Natural killer cell treated with Interleukin-12 subunit alpha and Interleukin-12 subunit beta and Interleukin-15 and Interleukin-18, amount 100 ng/mL, for 72 hours (primary cell): ENCODE measurements around the gene SMURF1. TPM values are rescaled to one million over a fixed set of nuclear protein-coding genes. Genes with fewer than 3 reads are reported as not detected.
A peak's percentile ranks its signal among the peaks of the same experiment; 100 is the strongest.

Experiments
- ATAC-seq, 2 donors: fragments of 150-1000 bp; cut with Tn5 transposase in 1 of 2; sonication (Bioruptor Pico), chemical (Tn5 transposase) in 1 of 2; 2 replicates each; pipeline ENCODE4 v1.10.0; 2021
- DNase-seq: peaks from one replicate; pipeline ENCODE4 v3.0.0; 2022; ENCODE audit warnings: low spot score
- H3K27ac Mint-ChIP-seq, 2 donors: 1 replicate in 1 of 2; 2 replicates in 1 of 2; pipeline ENCODE4 v1.8.0; 2022; ENCODE audit warnings: mixed read lengths in 2 of 2, mild to moderate bottlenecking in 1 of 2, moderate library complexity in 1 of 2
- H3K27me3 Mint-ChIP-seq, 2 donors: 1 replicate in 1 of 2; 2 replicates in 1 of 2; pipeline ENCODE4 v1.8.0; 2022; ENCODE audit warnings: mixed read lengths in 2 of 2
- H3K36me3 Mint-ChIP-seq: one replicate; pipeline ENCODE4 v1.8.0; 2022; ENCODE audit warnings: mixed read lengths
- H3K4me1 Mint-ChIP-seq, 2 donors: 1 replicate in 1 of 2; 2 replicates in 1 of 2; pipeline ENCODE4 v1.8.0; 2022; ENCODE audit warnings: low read depth in 2 of 2, mixed read lengths in 2 of 2, mild to moderate bottlenecking in 1 of 2
- H3K4me3 Mint-ChIP-seq: one replicate; pipeline ENCODE4 v1.8.0; 2022; ENCODE audit warnings: mixed read lengths
- H3K9me3 Mint-ChIP-seq: 2 replicates; pipeline ENCODE4 v1.8.0; 2022; ENCODE audit warnings: mixed read lengths
- total RNA-seq, 2 donors: library from RNA; stranded (reverse); gene quantifications; one replicate each; pipeline ENCODE4 v1.2.3, GENCODE V29; 2022

The SMURF1 gene
- total RNA-seq, 2 donors from 2014 or later, result 19.9 to 27.1 TPM

DNA sequence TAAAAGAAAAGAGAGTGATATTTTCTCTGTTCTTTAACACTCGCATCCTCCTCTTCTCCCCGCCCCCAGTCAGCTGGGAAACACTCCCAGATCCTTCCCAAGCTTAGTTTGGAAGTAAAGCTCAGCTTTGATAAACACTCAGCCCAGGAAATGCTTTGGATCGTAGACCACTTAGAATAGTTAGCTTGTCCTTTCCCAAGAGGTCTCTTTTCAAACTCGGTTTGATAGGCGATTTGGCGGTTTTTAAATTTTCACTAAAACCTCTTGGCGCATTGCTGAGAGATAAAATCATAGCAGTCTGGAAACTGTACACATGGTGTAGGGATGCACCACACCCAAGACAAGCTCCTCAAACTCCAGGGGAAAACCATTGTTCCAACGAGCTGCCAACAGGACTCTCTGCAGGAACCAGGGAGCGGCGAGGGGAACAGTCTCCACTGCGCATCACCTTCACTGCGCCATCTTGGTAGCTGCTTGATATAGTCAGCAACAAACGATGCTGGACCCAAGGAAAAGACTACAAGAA is 22.3 kb downstream of the SMURF1 start:
- Mint-ChIP-seq H3K27ac (no peak overlapping the region), H3K36me3 (peaks cover 11% of the 10 kb centered on the region), H3K4me1 (peaks cover 37 to 45% of the 10 kb centered on the region in 2 donors), H3K9me3 (no peaks in the 10 kb centered on the region), H3K27me3 (no peaks in the 10 kb centered on the region), H3K4me3 (no peak overlapping the region)
- ATAC-seq (no peak), DNase-seq (no peak)

DNA sequence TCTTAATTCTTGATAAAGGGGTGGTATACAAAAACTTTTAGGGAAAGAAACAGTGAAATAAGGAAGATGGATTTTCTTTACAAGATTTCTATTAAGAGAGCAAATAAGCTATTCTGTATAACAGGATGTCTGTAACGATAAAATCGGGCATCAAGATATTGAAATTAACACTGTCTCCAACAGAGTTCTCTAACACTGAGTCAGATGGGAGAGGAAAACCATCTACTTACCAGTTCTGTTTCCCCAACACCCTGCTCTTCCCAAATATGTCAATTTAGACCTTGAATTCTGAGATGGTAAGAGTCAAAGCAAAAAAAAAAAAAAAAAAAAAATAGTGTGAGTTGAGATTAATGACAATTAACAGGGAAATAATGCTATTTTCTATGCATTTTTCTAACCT is 23.0 kb downstream of the SMURF1 start:
- DNase-seq (no peak), ATAC-seq (no peak)
- H3K36me3 Mint-ChIP-seq, result peaks cover 11% of the 10 kb centered on the region
- no peak overlapping the region for H3K27ac Mint-ChIP-seq
- H3K27me3 Mint-ChIP-seq, result no peaks in the 10 kb centered on the region
- peaks cover 42 to 51% of the 10 kb centered on the region in 2 donors for H3K4me1 Mint-ChIP-seq
- H3K4me3 Mint-ChIP-seq, result no peak overlapping the region
- no peaks in the 10 kb centered on the region for H3K9me3 Mint-ChIP-seq

DNA sequence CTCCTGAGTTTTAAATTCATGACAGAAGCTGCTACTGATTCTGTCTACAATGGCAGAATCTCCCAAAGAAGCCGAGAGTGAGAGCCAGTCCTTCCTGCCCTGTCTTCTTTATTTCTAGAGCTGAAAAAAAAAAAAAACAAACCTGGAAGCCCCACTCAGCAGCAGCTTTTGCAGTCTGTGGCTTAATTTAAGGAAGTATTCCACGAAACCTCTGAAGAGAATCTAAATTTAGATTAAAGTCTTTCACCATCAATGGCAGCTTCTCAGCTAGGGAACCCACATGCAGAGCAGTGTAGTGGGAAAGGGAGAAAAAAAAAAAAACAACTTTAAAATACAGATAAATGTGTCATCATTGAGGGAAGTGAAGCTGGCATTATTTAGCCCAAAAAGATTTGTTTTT is 23.4 kb downstream of the SMURF1 start:
- Mint-ChIP-seq H3K27ac (no peak overlapping the region), H3K4me1 (peaks cover 40 to 51% of the 10 kb centered on the region in 2 donors), H3K9me3 (no peaks in the 10 kb centered on the region), H3K36me3 (peaks cover 11% of the 10 kb centered on the region), H3K4me3 (no peak overlapping the region), H3K27me3 (no peaks in the 10 kb centered on the region)
- ATAC-seq (no peak), DNase-seq (no peak)

DNA sequence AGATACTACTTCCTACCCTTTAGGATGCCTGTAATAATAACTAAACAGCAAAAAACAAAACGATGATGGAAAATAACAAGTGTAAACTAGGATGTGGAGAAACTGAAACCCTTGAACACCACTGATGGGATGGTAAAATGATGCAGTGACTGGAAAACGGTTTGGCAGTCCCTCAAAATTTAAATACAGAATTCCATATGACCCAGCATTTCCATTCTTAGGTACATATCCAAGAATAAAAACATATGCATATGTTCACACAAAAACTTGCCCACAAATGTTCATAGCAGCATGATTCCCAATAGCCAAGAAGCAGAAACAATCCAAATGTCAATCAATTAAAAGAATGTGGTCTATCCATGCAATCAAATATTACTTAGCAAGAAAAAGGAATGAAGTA is 25.8 kb downstream of the SMURF1 start:
- Mint-ChIP-seq H3K27ac (no peak overlapping the region), H3K4me1 (peaks cover 35 to 56% of the 10 kb centered on the region in 2 donors)

DNA sequence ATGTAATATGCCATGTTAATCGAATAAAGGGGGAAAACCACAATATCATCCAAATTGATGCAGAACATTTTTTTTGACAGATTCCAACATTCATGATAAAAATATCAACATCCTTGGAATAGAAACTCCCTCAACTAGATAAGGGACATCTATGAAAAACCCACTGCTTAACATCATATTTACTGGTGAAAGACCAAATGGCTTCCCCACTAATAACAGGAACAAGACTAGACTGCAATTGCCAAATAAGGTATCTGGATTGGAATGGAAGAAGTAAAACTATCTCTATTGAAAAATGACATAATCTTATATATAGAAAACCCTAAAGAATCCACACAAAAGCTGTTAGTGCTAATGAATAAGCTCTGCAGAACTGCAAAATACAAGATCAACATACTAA is 27.8 kb downstream of the SMURF1 start:
- Mint-ChIP-seq H3K4me1 (peaks cover 44 to 69% of the 10 kb centered on the region in 2 donors), H3K36me3 (peaks cover 11% of the 10 kb centered on the region), H3K27ac (no peak overlapping the region), H3K9me3 (no peaks in the 10 kb centered on the region), H3K4me3 (no peak overlapping the region), H3K27me3 (no peaks in the 10 kb centered on the region)
- ATAC-seq (no peak), DNase-seq (no peak)

More for the DNA sequence above, 25.8 kb downstream of the SMURF1 start:
- Mint-ChIP-seq H3K9me3 (no peaks in the 10 kb centered on the region), H3K27me3 (no peaks in the 10 kb centered on the region), H3K36me3 (peaks cover 11% of the 10 kb centered on the region), H3K4me3 (no peak overlapping the region)
- ATAC-seq (no peak), DNase-seq (no peak)

DNA sequence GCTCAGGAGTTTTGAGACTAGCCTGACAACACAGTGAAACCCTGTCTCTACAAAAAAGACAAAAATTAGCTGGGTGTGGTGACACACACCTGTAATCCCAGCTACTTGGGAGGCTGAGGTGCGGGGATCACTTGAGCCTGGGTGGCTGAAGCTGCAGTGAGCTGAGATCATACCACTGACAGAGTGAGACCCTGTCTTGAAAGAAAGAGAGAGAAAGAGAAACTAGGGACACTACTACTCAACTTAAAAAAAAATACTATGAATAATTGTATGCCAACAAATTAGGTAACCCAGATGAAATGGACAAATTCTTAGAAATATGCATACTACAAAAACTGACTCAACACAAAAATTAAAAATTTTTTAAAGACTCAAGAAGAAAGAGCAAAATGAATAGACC is 28.5 kb downstream of the SMURF1 start:
- H3K36me3 Mint-ChIP-seq, result peaks cover 8% of the 10 kb centered on the region
- DNase-seq, result no peak
- ATAC-seq, result peak in 1 of 2 donors; percentile 60
- H3K27ac Mint-ChIP-seq, result peak overlapping the region; percentile 3 to 14
- no peaks in the 10 kb centered on the region for H3K27me3 Mint-ChIP-seq
- peaks cover 48 to 68% of the 10 kb centered on the region in 2 donors for H3K4me1 Mint-ChIP-seq
- H3K9me3 Mint-ChIP-seq, result no peaks in the 10 kb centered on the region
- peak overlapping the region; percentile 2 for H3K4me3 Mint-ChIP-seq

DNA sequence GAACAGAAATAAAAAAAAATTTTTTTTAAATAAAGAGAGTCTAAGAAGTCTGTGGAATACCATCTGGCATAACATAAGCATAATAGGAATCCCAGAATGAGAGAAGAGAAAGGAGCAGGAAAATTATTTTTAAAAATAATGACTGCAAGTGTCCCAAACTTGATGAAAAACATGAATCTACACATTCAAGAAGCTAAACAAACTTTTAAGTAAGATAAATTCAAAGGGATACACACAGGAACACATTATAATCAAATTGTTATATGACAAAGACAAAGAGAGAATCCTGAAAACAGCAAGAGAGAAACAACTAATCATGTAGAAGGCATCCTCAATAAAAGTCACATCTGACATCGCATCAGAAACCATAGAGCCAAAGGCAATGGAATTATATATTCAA is 30.9 kb downstream of the SMURF1 start:
- ATAC-seq (no peak), DNase-seq (no peak)
- Mint-ChIP-seq H3K27me3 (no peaks in the 10 kb centered on the region), H3K9me3 (no peaks in the 10 kb centered on the region), H3K27ac (no peak overlapping the region), H3K36me3 (no peaks in the 10 kb centered on the region), H3K4me3 (no peak overlapping the region), H3K4me1 (peaks cover 50 to 73% of the 10 kb centered on the region in 2 donors)

DNA sequence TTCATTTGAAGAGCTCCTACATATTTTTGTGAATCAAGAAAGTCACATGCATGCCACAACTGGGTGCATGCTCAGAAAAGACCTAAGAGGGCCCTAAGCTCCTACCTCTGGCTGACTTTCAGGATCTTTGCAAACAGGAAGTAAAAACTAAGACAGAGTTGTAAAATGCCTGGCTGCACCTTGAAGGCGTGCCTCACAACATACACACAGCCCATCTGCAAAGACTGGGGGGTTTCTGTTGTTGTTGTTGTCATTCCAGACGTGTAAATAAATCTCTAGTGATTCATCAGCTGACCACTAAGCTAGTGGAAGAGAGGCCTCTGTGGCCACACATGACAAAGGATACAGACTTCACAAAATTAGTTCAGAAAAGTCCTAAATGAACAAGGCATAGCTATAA is 31.8 kb downstream of the SMURF1 start:
- H3K4me1 Mint-ChIP-seq, result peaks cover 55 to 78% of the 10 kb centered on the region in 2 donors
- ATAC-seq (peak in 1 of 2 donors; percentile 24), DNase-seq (no peak)
- H3K9me3 Mint-ChIP-seq, result no peaks in the 10 kb centered on the region
- no peak overlapping the region for H3K4me3 Mint-ChIP-seq
- H3K27ac Mint-ChIP-seq, result no peak overlapping the region
- no peaks in the 10 kb centered on the region for H3K27me3 Mint-ChIP-seq
- no peaks in the 10 kb centered on the region for H3K36me3 Mint-ChIP-seq

DNA sequence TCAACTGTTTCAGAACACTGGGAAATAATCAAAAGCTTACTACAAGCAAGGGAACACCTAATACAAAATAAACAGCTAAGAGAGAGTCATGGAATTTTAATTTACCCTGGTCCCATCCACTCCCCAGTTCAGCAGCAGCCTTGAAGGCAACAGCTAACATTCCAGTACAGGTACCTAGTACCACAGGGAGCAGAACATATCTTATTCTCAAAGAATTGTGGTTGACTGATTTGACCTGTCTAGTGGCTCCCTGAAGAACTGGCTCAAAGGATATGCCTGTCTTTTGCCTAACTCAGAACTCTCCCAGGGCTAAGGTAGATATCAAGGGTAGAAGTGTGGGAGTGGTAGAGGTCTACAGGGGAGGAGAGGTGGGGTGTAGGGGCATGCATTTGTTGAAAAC is 32.3 kb downstream of the SMURF1 start:
- no peak overlapping the region for H3K27ac Mint-ChIP-seq
- no peak overlapping the region for H3K4me3 Mint-ChIP-seq
- DNase-seq, result no peak
- ATAC-seq, result no peak
- no peaks in the 10 kb centered on the region for H3K9me3 Mint-ChIP-seq
- no peaks in the 10 kb centered on the region for H3K36me3 Mint-ChIP-seq
- H3K4me1 Mint-ChIP-seq, result peaks cover 55 to 76% of the 10 kb centered on the region in 2 donors
- no peaks in the 10 kb centered on the region for H3K27me3 Mint-ChIP-seq

DNA sequence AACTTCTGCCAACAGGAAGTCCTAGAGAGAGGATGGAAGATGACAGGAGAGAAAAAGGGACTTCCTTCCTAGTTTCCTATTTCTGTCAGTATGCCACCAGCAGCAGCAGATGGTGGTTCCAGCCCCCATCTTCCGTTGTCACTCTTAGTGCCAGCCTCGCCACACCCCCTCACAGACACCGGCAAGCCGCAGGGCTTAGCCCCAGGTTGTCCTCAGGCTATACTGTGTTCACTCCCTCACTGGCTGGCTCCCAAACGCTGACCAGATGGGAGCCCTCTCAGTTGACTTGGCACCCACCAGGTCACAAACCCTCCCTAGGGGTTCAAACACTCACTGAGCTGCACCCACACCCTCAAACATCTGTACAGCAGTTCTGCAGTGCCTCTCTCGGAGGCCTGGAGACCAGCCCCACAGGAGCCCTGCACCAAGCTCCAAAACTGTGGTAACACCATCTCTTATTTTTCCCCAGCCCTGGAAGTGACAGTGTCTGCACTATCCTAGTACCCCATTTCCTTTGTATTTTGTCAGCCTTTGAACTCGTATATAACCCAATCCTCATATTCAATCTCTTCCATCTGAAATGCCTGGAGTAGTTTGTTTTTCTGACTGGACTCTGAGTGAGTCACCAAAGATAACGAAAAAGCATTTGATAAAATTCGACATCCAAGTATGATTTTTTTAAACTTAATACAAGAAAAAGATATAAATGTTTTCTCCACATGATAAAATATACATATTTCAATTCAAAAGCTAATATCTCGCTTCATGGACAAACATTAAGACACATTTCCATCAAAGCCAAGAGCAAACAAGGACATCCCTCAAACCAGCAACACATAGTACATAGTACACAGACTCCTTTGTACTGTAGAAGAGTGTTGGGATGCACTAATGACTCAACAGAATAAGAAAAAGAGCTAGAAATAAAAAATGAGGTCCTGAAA is 34.5 kb downstream of the SMURF1 start:
- Mint-ChIP-seq H3K9me3 (no peaks in the 10 kb centered on the region), H3K36me3 (no peaks in the 10 kb centered on the region), H3K4me3 (no peak overlapping the region), H3K27me3 (no peaks in the 10 kb centered on the region), H3K27ac (peak overlapping the region in 1 of 2 donors; percentile 17), H3K4me1 (peaks cover 52 to 70% of the 10 kb centered on the region in 2 donors)
- no peak for DNase-seq
- ATAC-seq, result peak in 1 of 2 donors; percentile 56

DNA sequence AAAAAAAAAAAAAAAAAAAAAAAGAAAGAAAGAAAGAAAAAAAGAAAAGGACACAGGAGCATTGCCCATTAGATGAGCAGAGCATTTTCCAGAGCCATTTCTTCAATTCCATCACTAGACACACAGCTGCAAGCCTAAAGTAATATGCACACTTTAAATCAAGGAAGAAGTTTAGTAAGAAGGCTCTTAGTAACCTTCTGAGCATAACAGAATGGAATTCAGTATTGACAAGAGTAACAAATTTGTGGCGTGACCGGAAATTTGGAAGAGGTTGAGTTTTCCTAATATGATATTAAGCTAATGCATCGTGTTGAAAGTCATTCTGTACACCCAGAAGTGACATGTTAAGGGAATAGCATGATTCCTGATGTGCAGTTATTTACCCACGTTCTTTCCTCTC is 35.3 kb downstream of the SMURF1 start:
- Mint-ChIP-seq H3K4me3 (no peak overlapping the region), H3K27ac (no peak overlapping the region), H3K9me3 (no peaks in the 10 kb centered on the region), H3K4me1 (peaks cover 54 to 72% of the 10 kb centered on the region in 2 donors), H3K27me3 (no peaks in the 10 kb centered on the region), H3K36me3 (no peaks in the 10 kb centered on the region)
- no peak for ATAC-seq
- DNase-seq, result no peak

DNA sequence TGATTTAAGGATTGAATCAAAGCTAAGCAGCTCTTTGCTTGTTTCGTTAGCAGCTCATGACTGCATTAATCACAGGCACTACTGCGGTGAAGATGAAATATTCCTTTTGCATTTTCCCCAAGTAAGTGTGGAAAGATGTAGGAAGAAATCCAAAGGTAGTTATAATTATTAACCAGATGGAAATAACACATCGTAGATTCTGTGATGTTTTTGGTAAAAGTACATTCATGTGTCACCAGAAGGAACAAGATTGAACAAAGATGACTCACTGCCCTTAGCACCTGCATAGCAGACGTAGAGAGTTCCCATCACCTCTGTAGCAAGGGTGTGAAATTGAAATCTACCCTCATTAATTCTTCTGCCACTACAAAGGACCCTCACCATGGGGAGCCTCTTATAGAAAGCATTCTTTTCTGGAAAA is 37.1 kb downstream of the SMURF1 start:
- no peaks in the 10 kb centered on the region for H3K9me3 Mint-ChIP-seq
- DNase-seq, result no peak
- no peaks in the 10 kb centered on the region for H3K27me3 Mint-ChIP-seq
- no peak overlapping the region for H3K4me3 Mint-ChIP-seq
- no peak for ATAC-seq
- no peaks in the 10 kb centered on the region for H3K36me3 Mint-ChIP-seq
- H3K4me1 Mint-ChIP-seq, result peaks cover 56 to 69% of the 10 kb centered on the region in 2 donors
- no peak overlapping the region for H3K27ac Mint-ChIP-seq

DNA sequence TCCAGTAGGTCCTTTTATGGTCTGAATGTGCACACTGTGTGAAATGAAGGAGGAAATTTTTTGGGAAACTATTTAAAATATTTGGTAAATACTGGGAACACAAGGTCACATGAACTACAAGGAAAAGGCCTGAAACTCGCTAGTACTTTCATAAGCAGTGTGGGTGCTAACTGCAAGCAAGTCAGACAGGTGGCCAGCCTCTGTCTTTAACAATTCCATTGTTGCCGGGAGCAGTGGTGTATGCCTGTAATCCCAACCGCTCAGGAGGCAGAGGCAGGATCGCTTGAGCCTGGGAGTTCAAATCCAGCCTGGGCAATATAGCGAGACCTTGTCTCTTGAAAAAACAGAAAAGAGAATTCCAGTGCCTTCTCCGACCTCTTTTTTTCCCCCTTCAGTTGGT is 37.5 kb downstream of the SMURF1 start:
- H3K4me1 Mint-ChIP-seq, result peaks cover 52 to 65% of the 10 kb centered on the region in 2 donors
- no peak for DNase-seq
- H3K9me3 Mint-ChIP-seq, result no peaks in the 10 kb centered on the region
- no peaks in the 10 kb centered on the region for H3K27me3 Mint-ChIP-seq
- no peaks in the 10 kb centered on the region for H3K36me3 Mint-ChIP-seq
- no peak overlapping the region for H3K4me3 Mint-ChIP-seq
- no peak for ATAC-seq
- no peak overlapping the region for H3K27ac Mint-ChIP-seq

DNA sequence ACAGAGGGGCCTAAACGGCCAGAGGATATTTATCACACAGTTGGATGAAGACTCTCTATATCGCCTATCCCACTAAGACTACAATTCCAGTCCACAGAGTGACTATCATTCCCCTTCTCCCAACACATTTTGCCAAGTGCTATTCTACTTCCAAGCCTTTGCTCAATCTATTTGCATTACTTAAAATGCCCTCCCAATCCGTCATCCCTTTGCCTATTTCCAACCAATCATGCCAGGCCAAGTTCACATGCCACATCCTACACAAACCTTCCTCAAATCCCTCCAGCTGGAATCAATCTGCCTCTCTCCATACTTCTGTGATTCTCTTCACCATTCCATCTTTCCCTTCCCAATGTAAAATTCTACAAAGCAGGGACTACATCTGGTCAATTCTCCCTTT is 38.2 kb downstream of the SMURF1 start:
- Mint-ChIP-seq H3K27ac (no peak overlapping the region), H3K4me1 (peaks cover 52 to 63% of the 10 kb centered on the region in 2 donors), H3K27me3 (no peaks in the 10 kb centered on the region), H3K4me3 (no peak overlapping the region), H3K9me3 (no peaks in the 10 kb centered on the region), H3K36me3 (no peaks in the 10 kb centered on the region)
- ATAC-seq, result no peak
- DNase-seq, result no peak
